IPS DF 6.9 (cell line): Measurements from ENCODE around the gene RHBDL2.

Experiments used
- DNase-seq: peaks from one replicate; pipeline ENCODE4 v3.0.0-alpha.2; 2013; ENCODE audit warnings: low read depth, low spot score
- H3K27ac ChIP-seq: one replicate; pipeline ENCODE4 v1.5.1; 2013; ENCODE audit warnings: low read length, control low read depth
- H3K27me3 ChIP-seq: 2 replicates; pipeline ENCODE4 v1.6.1; 2013; ENCODE audit warnings: mild to moderate bottlenecking, low read length; ENCODE audit not compliant: control insufficient read depth, insufficient read depth
- H3K36me3 ChIP-seq: 2 replicates; pipeline ENCODE4 v1.6.1; 2013; ENCODE audit warnings: low read length; ENCODE audit not compliant: control insufficient read depth, insufficient read depth
- H3K4me1 ChIP-seq: 2 replicates; pipeline ENCODE4 v1.6.1; 2013; ENCODE audit warnings: low read length; ENCODE audit not compliant: control insufficient read depth, insufficient read depth
- H3K4me3 ChIP-seq: 2 replicates; pipeline ENCODE4 v1.5.1; 2013; ENCODE audit warnings: mild to moderate bottlenecking, low read length
- H3K9me3 ChIP-seq: 2 replicates; pipeline ENCODE4 v1.6.1; 2013; ENCODE audit warnings: low read length, inconsistent platforms; ENCODE audit not compliant: control insufficient read depth, insufficient read depth
- WGBS: extraction: QIAGEN DNeasy Blood & Tissue Kit; methylation state at CpG from one replicate; pipeline ENCODE4 v1.1.7; 2013; ENCODE audit warnings: mixed read lengths, missing lambda C conversion rate; ENCODE audit not compliant: insufficient read length, insufficient coverage; 5-methylcytosine and 5-hydroxymethylcytosine counted together

The RHBDL2 gene

GRCh38 chr1:38885092-38885491 lies 56.5 kb downstream of the RHBDL2 start:
- Histone ChIP-seq H3K9me3 (no peaks in the 10 kb centered on the region), H3K27me3 (no peaks in the 10 kb centered on the region), H3K4me1 (no peaks in the 10 kb centered on the region), H3K27ac (no peak overlapping the region), H3K36me3 (no peaks in the 10 kb centered on the region), H3K4me3 (no peak overlapping the region)
- no peak for DNase-seq
- no CpG with 5 or more reads among the region's 2 CpGs for WGBS

GRCh38 chr1:38881487-38881886 lies 60.1 kb downstream of the RHBDL2 start, which contains the start of gene GJA9:
GJA9 (minus strand) TSS chr1:38881587; CDS start chr1:38876098, 5,489 bp downstream.
- H3K4me3 ChIP-seq: no peak within 1 kb of the TSS
- H3K9me3 ChIP-seq: no peaks in the 10 kb centered on the region
- no peak within 1 kb of the TSS for H3K27ac ChIP-seq
- H3K27me3 ChIP-seq: no peaks in the 10 kb centered on the region
- no peaks in the 10 kb centered on the region for H3K36me3 ChIP-seq
- no peaks in the 10 kb centered on the region for H3K4me1 ChIP-seq
- no peak for DNase-seq

GRCh38 chr1:38875811-38876210 lies 65.8 kb downstream of the RHBDL2 start:
- Histone ChIP-seq H3K4me3 (no peak overlapping the region), H3K9me3 (no peaks in the 10 kb centered on the region), H3K36me3 (no peaks in the 10 kb centered on the region), H3K27ac (no peak overlapping the region), H3K4me1 (no peaks in the 10 kb centered on the region), H3K27me3 (no peaks in the 10 kb centered on the region)
- no CpG with 5 or more reads among the region's 2 CpGs for WGBS
- DNase-seq: no peak

GRCh38 chr1:38873027-38873969 lies 68.3 kb downstream of the RHBDL2 start, which contains the start of gene MYCBP:
MYCBP (minus strand) TSS chr1:38873348; CDS start chr1:38873305, 43 bp downstream.
- Histone ChIP-seq H3K4me1 (no peaks in the 10 kb centered on the region), H3K27ac (no peak within 1 kb of the TSS), H3K9me3 (no peaks in the 10 kb centered on the region), H3K4me3 (peak within 1 kb of the TSS; percentile 71), H3K27me3 (no peaks in the 10 kb centered on the region), H3K36me3 (no peaks in the 10 kb centered on the region)
- DNase-seq: peak; percentile 92
- no CpG with 5 or more reads among the region's 69 CpGs for WGBS

- no peak overlapping the region for H3K27ac ChIP-seq
- peak overlapping the region; percentile 71 for H3K4me3 ChIP-seq
- DNase-seq: no peak
- H3K9me3 ChIP-seq: no peaks in the 10 kb centered on the region
- no peaks in the 10 kb centered on the region for H3K27me3 ChIP-seq
- H3K4me1 ChIP-seq: no peaks in the 10 kb centered on the region
- no peaks in the 10 kb centered on the region for H3K36me3 ChIP-seq
- no CpG with 5 or more reads among the region's 25 CpGs for WGBS
Measured at GRCh38 chr1:38872401-38873026, 69.1 kb downstream of the RHBDL2 start.

- Histone ChIP-seq H3K36me3 (no peaks in the 10 kb centered on the region), H3K4me3 (no peak overlapping the region), H3K9me3 (no peaks in the 10 kb centered on the region), H3K27me3 (no peaks in the 10 kb centered on the region), H3K27ac (no peak overlapping the region), H3K4me1 (no peaks in the 10 kb centered on the region)
- DNase-seq: no peak
- WGBS: no CpG with 5 or more reads among the region's 8 CpGs
Measured at GRCh38 chr1:38870996-38871395, 70.6 kb downstream of the RHBDL2 start.

- H3K4me3 ChIP-seq: no peak overlapping the region
- no peak for DNase-seq
- no peaks in the 10 kb centered on the region for H3K27me3 ChIP-seq
- no peaks in the 10 kb centered on the region for H3K9me3 ChIP-seq
- no CpG with 5 or more reads among the region's 8 CpGs for WGBS
- no peak overlapping the region for H3K27ac ChIP-seq
- H3K36me3 ChIP-seq: peaks cover 3% of the 10 kb centered on the region; the same call in 1 of the 2 replicates
- H3K4me1 ChIP-seq: no peaks in the 10 kb centered on the region
Measured at GRCh38 chr1:38867208-38867607, 74.4 kb downstream of the RHBDL2 start.

GRCh38 chr1:38865112-38865715 lies 76.4 kb downstream of the RHBDL2 start:
- Histone ChIP-seq H3K9me3 (no peaks in the 10 kb centered on the region), H3K27ac (no peak overlapping the region), H3K4me3 (no peak overlapping the region), H3K36me3 (peaks cover 3% of the 10 kb centered on the region; the same call in 1 of the 2 replicates), H3K4me1 (no peaks in the 10 kb centered on the region), H3K27me3 (no peaks in the 10 kb centered on the region)
- WGBS: no CpG with 5 or more reads among the region's 4 CpGs
- no peak for DNase-seq

- Histone ChIP-seq H3K4me1 (no peaks in the 10 kb centered on the region), H3K27me3 (no peaks in the 10 kb centered on the region), H3K4me3 (peak overlapping the region; percentile 77; the same call in 1 of the 2 replicates), H3K36me3 (peaks cover 6% of the 10 kb centered on the region; the same call in 1 of the 2 replicates), H3K9me3 (no peaks in the 10 kb centered on the region), H3K27ac (no peak overlapping the region)
- DNase-seq: no peak
- WGBS: no CpG with 5 or more reads among the region's 6 CpGs
Measured at GRCh38 chr1:38860454-38860795, 81.2 kb downstream of the RHBDL2 start.
